ENCODE measurements around the gene HUS1B.
A peak's percentile ranks its signal among the peaks of the same experiment; 100 is the strongest.
"Not testable (repeated sequence)": the region's sequence is repeated elsewhere in the genome, so short reads cannot be mapped to it uniquely, and the experiment has no call there.

The HUS1B gene

DNA sequence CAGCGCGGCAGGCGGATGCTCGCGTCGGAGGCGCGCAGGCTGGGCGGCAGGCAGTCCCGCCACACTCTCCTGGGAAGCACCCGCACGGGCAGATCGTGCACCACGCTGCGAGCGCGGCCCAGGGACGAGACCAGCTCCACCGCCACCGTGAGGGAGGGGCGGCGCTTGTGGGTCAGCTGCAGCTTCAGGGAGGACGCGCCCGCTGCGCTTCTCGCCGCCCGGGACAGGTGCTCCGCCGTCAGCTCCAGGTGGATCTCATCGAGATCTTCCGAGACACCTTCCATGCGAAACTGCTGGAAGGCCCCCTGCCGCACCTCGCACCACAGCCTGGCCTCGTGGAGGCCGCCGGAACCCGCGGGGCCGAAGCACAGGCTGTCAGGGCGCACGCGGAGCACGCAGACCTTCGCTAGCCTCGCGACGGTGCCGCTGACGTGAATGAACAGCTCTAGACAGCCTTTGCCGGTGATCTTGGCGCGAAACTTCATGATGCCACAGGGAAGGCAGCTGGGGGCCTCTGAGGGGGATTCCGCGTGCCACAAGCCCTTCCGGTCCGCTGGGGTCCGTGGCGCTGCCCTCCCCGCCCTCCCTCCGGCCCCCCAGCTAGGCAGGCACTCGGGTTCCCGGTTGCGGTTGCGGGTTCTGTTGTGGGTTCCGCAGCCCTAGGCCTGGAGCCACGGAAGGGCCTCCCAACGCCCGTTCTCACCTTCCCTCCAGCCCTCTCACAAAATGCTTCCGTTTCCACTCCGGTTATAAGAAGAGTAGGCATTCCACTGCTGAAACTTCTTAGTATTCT is at the start of gene HUS1B:
Gene HUS1B, minus strand, starts transcription at position 641 of the 793 bp plus-strand sequence. Its CDS starts 156 bp downstream, at position 485.
- no peak for DNase-seq (ENCODE audit: extremely low read depth in 1 of 2, low read depth in 1 of 2)

DNA sequence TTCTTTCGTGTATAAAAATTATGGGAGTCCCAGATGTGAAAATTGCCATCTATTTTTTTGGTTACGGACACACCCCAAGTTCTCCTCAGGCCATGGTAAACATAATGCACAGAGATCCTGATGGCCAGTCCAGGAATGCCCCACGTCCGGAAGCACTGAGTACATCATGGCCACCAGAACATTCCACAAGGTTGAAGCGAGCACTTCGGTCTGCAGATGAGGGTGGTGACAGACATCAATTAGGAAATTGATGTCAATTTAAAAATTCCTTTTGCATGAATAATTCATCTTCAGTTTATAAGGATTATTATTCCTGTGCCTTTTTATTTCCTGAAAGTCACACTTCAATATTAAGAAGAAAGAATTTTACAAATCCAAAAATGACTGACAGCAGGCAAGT is 49.2 kb upstream of the HUS1B start:
- no peak for DNase-seq (ENCODE audit: extremely low read depth in 1 of 2, low read depth in 1 of 2)

DNA sequence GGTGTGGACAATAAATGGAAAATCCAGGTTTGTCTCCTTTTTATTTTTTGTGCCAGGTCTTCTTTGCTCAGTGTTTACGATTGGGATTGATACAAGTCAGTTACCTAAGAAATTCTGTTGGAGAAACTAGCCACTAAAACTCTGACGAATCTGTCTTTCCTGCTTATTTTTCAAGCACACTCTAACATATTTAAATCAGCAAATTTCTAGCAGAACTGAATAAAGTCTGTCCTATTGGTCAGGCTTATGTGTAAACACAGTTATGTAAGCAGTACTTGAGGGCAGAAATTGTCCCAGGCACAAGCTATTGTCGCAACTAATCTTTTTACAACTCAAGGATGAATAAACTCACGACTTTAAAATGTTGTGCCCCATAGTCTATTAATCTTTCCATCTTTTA is 48.1 kb upstream of the HUS1B start:
- no peak for DNase-seq (ENCODE audit: extremely low read depth in 1 of 2, low read depth in 1 of 2)

DNA sequence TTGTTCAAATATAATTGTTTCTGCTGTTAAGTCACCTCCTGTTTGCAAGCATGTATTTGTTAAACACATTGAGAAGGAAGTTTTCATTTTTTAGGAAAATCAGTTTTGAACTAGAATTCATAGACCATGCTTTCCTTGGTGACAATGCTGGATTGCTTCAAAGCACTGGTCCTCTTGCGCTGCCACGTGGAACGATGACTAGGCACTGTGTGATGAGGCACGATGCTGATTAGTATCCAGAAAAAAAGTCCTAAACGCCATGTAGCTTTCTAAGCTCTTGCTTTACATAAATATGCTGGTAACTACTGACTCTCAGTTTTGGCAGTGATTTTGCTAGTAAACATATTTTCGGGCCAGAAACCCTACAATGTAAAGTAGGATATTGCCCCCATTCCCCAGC is 47.1 kb upstream of the HUS1B start:
- no peak for DNase-seq (ENCODE audit: extremely low read depth in 1 of 2, low read depth in 1 of 2)

DNA sequence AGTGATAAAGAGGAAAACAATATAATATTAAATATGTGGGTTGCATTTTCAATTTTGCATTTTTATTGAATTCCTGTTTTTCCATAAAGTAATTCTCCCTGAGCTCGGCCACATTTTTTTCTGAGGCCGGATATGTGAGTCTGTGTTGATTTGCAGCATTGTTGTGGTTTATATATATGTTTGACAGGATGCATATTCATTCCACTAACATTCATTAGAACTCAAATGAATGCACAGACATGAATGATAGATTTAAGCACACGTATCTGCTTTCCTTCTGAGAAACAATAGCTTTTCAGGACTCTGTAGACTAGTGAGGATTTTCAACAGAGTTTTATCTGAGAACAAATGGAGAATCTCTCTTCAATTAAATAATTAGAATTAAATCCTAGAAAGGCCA is 46.7 kb upstream of the HUS1B start:
- no peak for DNase-seq (ENCODE audit: extremely low read depth in 1 of 2, low read depth in 1 of 2)

DNA sequence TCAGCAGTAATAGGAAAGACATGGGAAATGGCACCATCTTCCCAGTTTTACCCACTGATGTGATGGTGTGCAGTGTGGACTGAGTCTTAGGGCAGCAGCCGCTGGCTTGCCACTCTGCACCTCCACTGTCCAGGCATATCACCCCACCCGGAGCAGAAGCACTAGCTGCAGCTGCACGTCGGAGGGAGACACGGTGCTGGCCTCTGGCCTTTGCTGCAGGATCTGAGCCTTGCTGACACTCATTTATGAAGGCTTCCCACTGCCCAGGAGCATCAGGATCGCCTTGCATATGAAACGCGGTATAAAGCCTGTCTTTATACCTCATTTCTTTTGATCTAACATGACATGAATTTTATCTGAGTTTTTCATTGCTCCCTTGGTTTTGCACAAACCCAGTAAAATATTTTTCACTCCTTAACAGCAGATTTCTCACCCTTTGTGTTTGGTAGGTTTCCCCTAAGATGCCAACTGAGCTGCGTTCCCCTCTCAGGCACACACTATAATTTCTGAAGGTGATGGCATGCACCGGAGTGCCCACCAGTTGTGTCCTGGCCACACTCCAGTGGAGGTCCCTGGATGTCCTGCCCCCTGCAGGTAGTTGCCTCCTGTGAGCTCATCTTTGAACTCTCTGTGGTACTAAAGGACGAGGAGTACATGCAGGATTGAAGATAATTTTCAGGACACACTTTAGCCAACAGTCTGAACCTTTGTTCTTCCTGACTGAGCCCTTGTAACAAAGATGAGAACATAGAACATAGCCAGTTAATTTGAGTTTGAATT is 45.0 kb upstream of the HUS1B start:
- no peak for DNase-seq (ENCODE audit: extremely low read depth in 1 of 2, low read depth in 1 of 2)

DNA sequence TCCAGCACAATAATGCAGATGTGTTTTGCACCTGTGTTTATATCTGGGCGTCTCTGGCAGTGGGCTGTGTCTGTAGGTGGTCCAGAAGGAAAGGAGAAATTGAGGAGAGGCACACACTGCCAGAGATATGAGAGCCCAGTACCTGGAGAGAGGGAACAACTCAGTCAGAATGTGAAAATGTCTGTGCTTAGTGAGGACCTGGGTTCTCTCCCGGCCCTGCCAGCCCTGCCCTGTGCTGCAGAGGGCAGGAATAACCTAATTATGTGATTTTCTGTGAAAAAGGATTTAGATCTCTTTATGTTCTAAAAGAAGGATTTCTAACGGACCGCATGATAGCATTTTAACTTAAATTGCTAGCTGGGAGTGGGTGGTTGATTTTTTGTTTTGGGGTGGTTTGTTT is 44.3 kb upstream of the HUS1B start:
- no peak for DNase-seq (ENCODE audit: extremely low read depth in 1 of 2, low read depth in 1 of 2)

DNA sequence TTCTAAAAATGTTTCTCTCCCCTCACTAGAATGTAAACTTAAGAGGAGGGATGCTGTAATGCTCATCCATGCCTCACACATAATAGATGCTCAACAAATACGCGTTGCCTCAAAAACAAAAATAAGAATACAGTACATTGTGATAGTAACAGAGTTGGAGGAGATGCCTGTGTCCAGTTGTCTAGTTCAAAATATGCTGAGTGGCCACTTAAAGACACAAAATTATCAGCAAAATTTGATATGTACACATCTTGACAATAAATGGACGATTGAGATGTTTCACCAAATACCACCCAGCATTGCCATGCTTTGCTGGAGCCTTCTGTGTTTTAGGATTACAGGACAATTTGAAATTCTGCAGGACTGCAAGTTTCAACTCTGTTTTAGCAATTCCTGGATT is 43.6 kb upstream of the HUS1B start:
- DNase-seq (ENCODE audit: extremely low read depth in 1 of 2, low read depth in 1 of 2): no peak

DNA sequence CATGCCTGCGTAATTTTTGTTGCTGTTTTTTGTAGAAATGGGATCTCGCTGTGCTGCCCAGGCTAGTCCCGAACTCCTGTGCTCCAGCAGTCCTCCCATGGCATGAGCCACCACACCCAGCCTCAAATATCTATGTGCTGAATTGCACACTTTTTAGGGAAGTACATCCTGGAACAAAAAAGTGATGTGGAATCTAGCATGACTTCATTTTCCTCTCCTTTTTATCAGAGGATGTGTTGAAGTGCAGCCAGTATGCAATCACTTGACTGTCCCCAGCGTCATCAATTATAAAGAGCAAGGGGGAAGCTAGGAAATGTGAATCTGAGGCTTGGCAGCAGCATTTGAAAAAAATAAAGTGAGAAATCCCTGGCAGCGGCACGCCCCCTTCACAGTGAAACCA is 42.4 kb upstream of the HUS1B start:
- DNase-seq (ENCODE audit: extremely low read depth in 1 of 2, low read depth in 1 of 2): no peak

DNA sequence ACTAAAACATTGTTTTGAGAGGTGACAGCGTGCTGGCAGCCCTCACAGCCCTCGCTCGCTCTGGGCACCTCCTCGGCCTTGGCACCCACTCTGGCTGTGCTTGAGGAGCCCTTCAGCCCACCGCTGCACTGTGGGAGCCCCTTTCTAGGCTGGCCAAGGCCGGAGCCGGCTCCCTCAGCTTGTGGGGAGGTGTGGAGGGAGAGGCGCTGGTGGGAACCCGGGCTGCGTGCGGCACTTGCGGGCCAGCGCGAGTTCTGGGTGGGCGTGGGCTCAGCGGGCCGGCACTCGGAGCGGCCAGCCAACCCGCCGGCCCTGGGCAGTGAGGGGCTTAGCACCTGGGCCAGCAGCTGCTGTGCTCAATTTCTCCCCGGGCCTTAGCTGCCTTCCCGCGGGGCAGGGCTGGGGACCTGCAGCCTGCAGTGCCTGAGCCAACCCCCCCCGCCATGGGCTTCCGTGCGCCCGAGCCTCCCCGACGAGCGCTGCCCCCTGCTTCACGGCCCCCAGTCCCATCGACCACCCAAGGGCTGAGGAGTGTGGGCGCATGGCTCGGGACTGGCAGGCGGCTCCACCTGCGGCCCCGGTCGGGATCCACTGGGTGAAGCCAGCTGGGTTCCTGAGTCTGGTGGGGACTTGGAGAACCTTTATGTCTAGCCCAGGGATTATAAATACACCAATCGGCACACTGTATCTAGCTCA is 37.7 kb upstream of the HUS1B start:
- DNase-seq (ENCODE audit: extremely low read depth in 1 of 2, low read depth in 1 of 2): not testable (repeated sequence)

DNA sequence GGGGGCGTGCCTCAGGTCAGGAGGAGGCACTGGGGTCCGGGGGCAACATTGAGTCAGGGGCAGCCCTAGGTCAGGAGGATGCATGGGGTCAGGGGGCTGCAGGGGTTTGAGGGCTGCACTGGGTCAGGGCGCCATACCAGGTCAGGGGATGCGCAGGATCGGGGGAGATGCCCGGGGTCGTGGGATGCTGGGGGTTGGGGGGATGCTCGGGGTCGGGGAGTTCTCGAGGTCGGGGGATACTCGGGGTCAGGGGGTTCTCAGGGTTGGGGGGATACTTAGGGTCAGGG is 36.8 kb upstream of the HUS1B start:
- DNase-seq (ENCODE audit: extremely low read depth in 1 of 2, low read depth in 1 of 2): no peak

DNA sequence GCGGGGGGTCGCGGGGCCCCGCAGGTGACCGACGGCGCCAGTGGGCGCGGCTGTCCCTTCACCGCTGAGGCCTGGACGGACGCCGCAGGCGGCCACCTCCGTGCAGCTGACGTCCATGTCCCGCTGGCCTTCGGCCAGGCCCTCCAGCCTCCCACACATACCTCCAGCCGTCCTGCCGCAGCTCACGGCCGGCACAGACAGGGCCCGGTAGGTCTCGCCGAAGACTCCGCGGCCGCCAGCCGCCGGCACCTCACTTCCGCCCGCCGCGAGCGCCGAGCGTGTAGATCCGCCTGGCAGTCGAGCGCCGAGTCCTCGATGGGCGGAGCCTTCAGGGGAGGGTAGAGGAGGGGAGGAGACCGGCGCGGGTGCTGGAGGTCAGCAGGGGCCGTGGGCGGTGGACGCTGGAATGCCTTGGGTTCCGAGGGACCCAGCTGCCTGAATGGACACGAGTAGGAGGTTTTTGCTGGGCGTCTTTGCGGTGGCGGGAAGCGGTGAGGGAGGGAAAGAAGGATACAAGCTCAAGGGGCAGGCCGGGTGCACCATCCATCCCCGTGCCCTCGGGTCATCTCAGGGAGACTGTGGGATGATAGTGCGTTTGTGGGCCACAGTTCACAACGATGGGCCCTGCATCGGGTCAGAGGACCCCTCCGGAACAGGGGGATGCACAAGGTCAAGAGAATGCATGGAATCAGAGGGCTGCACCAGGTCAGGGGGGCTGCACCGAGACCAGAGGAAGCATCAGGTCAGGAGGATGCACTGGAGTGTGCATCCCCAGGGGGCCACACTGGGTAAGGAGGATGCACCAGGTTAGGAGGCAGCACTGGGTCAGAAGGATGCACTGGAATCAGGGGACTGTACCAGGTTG is 36.2 kb upstream of the HUS1B start, which contains the start of gene EXOC2:
Gene EXOC2, minus strand, starts transcription at position 282 of the 865 bp plus-strand sequence. CDS start 55,321 bp downstream, outside the sequence.
- peak; percentile 67 to 78 for DNase-seq (ENCODE audit: extremely low read depth in 1 of 2, low read depth in 1 of 2)

DNA sequence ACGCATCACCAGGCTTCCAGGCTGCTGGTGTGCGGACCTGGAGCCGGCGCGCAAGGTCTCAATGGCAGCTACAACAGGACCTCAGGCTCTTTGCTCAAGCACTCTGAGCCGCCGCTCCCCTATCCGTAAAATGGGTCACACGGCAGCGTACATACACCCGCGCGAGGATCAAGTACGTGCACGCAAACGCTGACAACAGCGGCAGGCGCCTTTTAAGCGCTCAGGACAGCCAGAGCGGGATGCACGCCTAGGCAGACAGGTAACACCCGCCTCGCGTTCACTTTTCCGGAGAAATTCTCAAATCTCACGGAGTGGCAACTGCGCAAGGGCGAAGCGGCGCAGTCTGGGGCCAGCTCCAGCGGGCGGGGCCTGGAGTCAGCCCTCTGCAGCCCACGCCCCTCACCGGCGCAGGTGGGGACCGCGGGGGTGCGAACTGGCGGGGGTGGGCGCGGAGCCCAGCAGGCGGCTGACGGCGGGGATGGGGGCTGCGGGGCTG is 35.5 kb upstream of the HUS1B start:
- DNase-seq (ENCODE audit: extremely low read depth in 1 of 2, low read depth in 1 of 2): peak; percentile 54 to 68

DNA sequence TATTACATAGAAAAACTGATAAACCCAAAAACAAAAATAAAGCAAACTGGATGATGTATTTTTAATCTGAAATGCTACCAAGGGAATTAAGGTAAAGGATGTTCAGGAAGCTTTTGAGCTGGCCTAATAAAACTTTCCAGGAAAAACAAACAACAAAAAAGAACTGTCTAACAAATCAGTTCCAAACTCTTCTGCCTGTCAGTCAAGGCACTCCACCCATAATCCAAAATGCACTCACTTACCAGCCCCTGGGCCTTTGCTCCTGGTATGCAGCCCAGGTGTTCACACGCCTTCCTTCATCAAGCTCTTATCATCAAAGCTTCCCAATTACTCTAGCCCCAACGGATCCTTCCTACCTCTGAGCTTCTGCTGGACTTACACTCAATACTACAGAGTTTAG is 32.3 kb upstream of the HUS1B start:
- DNase-seq (ENCODE audit: extremely low read depth in 1 of 2, low read depth in 1 of 2): no peak

DNA sequence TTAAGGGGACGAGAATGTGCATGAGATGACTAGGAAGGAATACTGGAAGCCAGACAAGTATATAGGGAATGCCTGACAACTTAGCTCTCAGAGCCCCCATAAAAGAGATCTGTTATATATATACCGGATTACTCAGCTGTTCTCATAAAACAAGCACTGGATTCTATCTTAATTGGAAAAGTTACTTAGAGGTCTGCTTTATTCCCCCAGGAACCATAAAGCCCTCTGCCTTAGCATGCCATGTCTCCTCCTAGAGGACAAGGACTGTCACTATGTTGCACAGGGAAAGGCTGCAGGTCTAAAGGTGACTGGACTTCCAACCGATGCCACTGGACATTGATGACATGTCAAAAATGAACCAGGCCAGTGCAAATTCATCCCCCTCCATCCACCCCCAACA is 29.6 kb upstream of the HUS1B start:
- DNase-seq (ENCODE audit: extremely low read depth in 1 of 2, low read depth in 1 of 2): no peak

DNA sequence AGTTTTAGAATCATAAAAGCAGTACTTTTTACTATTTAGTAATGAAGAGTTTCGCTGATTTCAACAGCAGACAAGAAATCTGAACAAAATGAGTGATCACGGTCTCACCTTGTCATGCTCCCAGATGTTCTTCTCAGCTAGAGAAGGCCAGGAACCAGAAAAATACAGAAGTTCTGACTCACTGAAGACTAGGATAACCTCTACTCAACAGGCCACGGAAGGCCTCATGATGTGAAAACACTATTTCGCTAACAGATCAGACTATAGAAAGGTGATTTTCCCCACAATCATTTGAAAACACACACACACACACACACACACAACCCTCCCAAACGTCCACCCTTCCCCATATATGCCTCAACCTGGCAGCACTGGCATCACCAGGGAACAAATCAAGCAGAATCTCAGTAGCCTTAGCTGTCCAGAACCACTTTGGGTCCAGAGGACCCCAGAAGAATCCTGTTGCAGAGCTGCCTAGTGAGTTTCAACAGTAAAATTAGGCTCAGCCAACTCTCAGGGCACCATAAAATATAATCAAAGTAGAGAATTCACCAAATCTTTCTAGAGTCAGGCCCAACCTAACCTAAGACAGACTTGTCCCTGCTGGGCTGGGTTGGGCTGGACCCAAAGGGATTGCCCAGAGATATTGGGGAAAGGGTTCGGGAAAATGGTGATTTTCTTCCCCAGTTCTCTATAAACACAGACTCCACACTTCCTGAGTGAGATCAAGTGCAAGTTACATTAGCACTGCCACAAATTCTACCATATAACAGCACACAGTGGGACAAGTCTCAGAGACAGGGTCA is 28.1 kb upstream of the HUS1B start:
- DNase-seq (ENCODE audit: extremely low read depth in 1 of 2, low read depth in 1 of 2): peak in 1 of 2 donors; percentile 27

DNA sequence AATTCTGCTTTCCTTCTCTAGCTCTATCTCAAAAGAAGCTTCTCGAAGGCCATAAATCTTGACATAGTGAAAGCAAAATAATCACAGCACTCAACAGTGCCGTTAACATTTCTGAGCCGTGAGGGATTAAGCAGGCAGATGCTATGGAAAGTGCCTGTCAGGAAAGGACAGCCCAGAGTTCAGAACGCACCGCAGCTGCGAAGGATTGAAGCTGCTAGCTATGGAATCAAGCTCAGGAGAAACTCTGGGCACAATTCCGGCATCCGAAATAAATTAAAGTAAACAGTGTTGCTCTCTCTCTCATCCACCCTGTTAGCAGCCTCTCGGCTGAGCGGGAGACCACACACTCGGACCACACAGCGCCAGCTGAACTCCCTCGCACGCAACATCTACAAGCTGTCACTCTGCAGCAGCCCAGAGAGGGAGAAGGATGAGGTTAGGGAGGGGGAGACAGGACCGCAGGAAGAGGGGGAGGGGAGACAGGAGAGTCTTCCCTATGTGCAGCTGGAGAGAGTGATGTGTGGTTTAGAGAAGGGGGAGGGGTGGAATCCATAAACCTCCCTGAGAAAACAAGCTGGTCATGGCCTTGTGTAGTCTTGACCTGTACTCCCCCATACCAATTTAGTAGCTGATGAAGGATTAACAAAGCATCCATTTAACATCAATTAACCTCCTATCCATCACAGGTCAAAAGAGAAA is 27.0 kb upstream of the HUS1B start:
- DNase-seq (ENCODE audit: extremely low read depth in 1 of 2, low read depth in 1 of 2): no peak

DNA sequence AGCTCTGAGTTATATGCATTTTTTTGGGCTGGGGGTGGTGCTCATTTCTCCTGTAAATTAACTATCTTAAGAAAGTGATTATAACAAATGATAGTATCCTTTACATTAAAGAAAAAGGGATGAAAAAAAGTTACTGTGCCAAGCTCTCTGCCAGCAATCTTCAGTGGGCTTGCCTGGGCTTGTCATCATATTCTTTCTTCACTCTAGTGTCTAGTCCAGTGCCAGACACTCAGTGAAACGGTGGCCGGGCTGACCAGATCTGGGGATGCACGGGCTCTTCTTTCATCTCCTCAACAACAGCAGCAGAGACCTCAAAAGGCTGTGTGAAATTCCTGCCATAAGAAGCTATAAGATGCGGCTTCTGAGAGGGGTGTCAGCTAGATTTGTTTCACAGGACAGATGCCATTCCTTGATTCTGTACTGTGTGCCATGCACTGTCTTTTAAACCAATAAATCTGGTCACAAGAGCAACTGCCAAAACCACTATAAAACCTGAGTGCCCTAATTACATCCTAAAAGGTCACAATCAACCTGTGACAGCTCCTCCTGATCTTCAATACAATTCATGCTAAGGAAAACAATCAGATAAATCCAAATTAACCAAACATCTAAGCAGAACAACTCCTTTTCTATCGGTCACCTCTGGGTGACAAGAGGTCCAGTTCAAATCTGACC is 23.9 kb upstream of the HUS1B start:
- DNase-seq (ENCODE audit: extremely low read depth in 1 of 2, low read depth in 1 of 2): no peak

DNA sequence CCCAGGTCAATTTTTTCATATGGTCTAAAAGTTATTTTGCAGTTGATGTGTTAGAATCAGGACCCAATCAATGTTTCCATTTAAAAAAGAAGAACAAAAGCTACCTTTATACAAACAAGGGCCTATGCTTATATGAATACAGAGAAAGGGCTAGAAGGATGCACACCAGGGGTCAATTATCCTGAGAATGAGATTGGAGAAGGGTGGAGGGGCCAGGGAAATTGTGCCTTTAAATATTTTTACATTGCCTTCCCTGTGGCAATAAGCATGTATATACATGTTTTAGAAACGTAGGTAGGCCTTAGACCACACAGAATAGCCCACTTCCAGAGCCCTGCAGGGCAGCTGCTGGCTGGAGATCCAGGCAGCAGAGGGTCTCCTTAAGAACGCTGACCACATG is 23.4 kb upstream of the HUS1B start:
- DNase-seq (ENCODE audit: extremely low read depth in 1 of 2, low read depth in 1 of 2): no peak
